Neural cell (in vitro differentiated cells): ENCODE measurements around the gene INPP4B. TPM values are rescaled to one million over a fixed set of nuclear protein-coding genes. Genes with fewer than 3 reads are reported as not detected.

Experiments used
- H2AFZ ChIP-seq: fragments of 200-600, 300-800 bp; sonication (generic), shearing (Covaris generic); 2 replicates; pipeline ENCODE4 v1.6.0; 2014; ENCODE audit warnings: low read depth, mild to moderate bottlenecking, antibody characterized with exemption, low read length, moderate library complexity
- H3F3A ChIP-seq: fragments of 200-600 bp; shearing (Covaris generic); 2 replicates; pipeline ENCODE4 v1.6.1; 2016; ENCODE audit warnings: mild to moderate bottlenecking, moderate library complexity, mixed read lengths, antibody characterized with exemption, low read length; ENCODE audit not compliant: insufficient read depth, poor library complexity, severe bottlenecking
- H3K27ac ChIP-seq: fragments of 200-600, 300-800 bp; sonication (generic), shearing (Covaris generic); 2 replicates; pipeline ENCODE4 v1.5.1; 2014; ENCODE audit warnings: mild to moderate bottlenecking, low read length, moderate library complexity
- H3K27me3 ChIP-seq: fragments of 300-800, 200-600 bp; sonication (generic), shearing (Covaris generic); 2 replicates; pipeline ENCODE4 v1.6.0; 2014; ENCODE audit warnings: mild to moderate bottlenecking, low read depth, low read length, moderate library complexity; ENCODE audit not compliant: insufficient read depth
- H3K36me3 ChIP-seq: fragments of 300-800, 200-600 bp; sonication (generic), shearing (Covaris generic); 2 replicates; pipeline ENCODE4 v1.5.1; 2014; ENCODE audit warnings: mild to moderate bottlenecking, antibody characterized with exemption, low read length, moderate library complexity; ENCODE audit not compliant: insufficient read depth
- H3K4me2 ChIP-seq: fragments of 300-800, 200-600 bp; sonication (generic), shearing (Covaris generic); 2 replicates; pipeline ENCODE4 v1.6.0; 2014; ENCODE audit warnings: mild to moderate bottlenecking, low read length
- H3K4me3 ChIP-seq: fragments of 300-800, 200-600 bp; sonication (generic), shearing (Covaris generic); 2 replicates; pipeline ENCODE4 v1.5.1; 2014; ENCODE audit warnings: mild to moderate bottlenecking, low read length, moderate library complexity
- H3K79me2 ChIP-seq: fragments of 200-600 bp; shearing (Covaris generic); replicated peaks from 2 replicates; pipeline ENCODE4 v1.6.0; 2014; ENCODE audit warnings: mild to moderate bottlenecking, low read length, moderate library complexity; ENCODE audit not compliant: insufficient read depth
- H3K9ac ChIP-seq: fragments of 300-800, 200-600 bp; sonication (generic), shearing (Covaris generic); 2 replicates; pipeline ENCODE4 v1.6.1; 2016; ENCODE audit warnings: mild to moderate bottlenecking, low read length, mixed read lengths
- H3K9me2 ChIP-seq: fragments of 200-600 bp; shearing (Covaris generic); 2 replicates; pipeline ENCODE4 v1.6.1; 2016; ENCODE audit warnings: mild to moderate bottlenecking, low read length, mixed read lengths; ENCODE audit not compliant: insufficient read depth
- H3K9me3 ChIP-seq: fragments of 200-600, 300-800 bp; sonication (generic), shearing (Covaris generic); 2 replicates; pipeline ENCODE4 v1.6.1; 2016; ENCODE audit warnings: mild to moderate bottlenecking, mixed run types, low read length, moderate library complexity, mixed read lengths
- H4K20me1 ChIP-seq: fragments of 200-600 bp; shearing (Covaris generic); 2 replicates; pipeline ENCODE4 v1.6.1; 2016; ENCODE audit warnings: mild to moderate bottlenecking, mixed run types; ENCODE audit not compliant: insufficient read depth
- CTCF ChIP-seq: fragments of 450-650 bp; IDR thresholded peaks from 2 replicates; pipeline ENCODE4 v1.5.1; 2014; ENCODE audit warnings: antibody characterized with exemption, mild to moderate bottlenecking, moderate library complexity; ENCODE audit not compliant: poor library complexity, severe bottlenecking
- EP300 ChIP-seq: fragments of 450-650 bp; conservative IDR thresholded peaks from 2 replicates; pipeline ENCODE4 v1.6.1; 2014; ENCODE audit warnings: antibody characterized with exemption, mild to moderate bottlenecking, moderate library complexity; ENCODE audit not compliant: poor library complexity, severe bottlenecking
- EZH2 ChIP-seq: fragments of 200-600, 300-800 bp; shearing (Covaris generic), sonication (generic); IDR thresholded peaks from 2 replicates; pipeline ENCODE4 v1.6.1; 2014; ENCODE audit warnings: antibody characterized with exemption, low read length, borderline replicate concordance, mild to moderate bottlenecking; ENCODE audit not compliant: insufficient read depth, poor library complexity, severe bottlenecking
- MXI1 ChIP-seq: fragments of 450-650 bp; conservative IDR thresholded peaks from 2 replicates; pipeline ENCODE4 v1.6.1; 2014; ENCODE audit warnings: antibody characterized with exemption, mild to moderate bottlenecking; ENCODE audit not compliant: poor library complexity, severe bottlenecking
- POLR2AphosphoS5 ChIP-seq: IDR thresholded peaks from 2 replicates; pipeline ENCODE4 v1.6.1; 2012
- RAD21 ChIP-seq: fragments of 450-650 bp; conservative IDR thresholded peaks from 2 replicates; pipeline ENCODE4 v1.6.1; 2014; ENCODE audit warnings: antibody characterized with exemption, mild to moderate bottlenecking, moderate library complexity
- REST ChIP-seq: IDR thresholded peaks from 2 replicates; pipeline ENCODE4 v1.6.1; 2012; ENCODE audit warnings: borderline replicate concordance
- SMC3 ChIP-seq: fragments of 450-650 bp; conservative IDR thresholded peaks from 2 replicates; pipeline ENCODE4 v1.6.1; 2014; ENCODE audit warnings: antibody characterized with exemption, mild to moderate bottlenecking, moderate library complexity; ENCODE audit not compliant: poor library complexity
- TAF1 ChIP-seq: IDR thresholded peaks from 2 replicates; pipeline ENCODE4 v1.6.1; 2012; ENCODE audit warnings: low read depth
- polyA plus RNA-seq: library from polyadenylated mRNA; depleted of rRNA; stranded (reverse); fragments of >200 nt; gene quantifications from 2 replicates; pipeline ENCODE4 v1.2.3, GENCODE V29; 2014

INPP4B gene
- polyA plus RNA-seq, 1 donor from 2014 or later: 0.30 TPM

- no peaks in the 10 kb centered on the region for H3K9me3 ChIP-seq
- no peak overlapping the region for H3K4me2 ChIP-seq
- H4K20me1 ChIP-seq: no peaks in the 10 kb centered on the region
- H3F3A ChIP-seq: no peaks in the 10 kb centered on the region
- H3K27me3 ChIP-seq: no peaks in the 10 kb centered on the region
- no peaks in the 10 kb centered on the region for H3K9me2 ChIP-seq
- H3K79me2 ChIP-seq: no peaks in the 10 kb centered on the region
- H3K36me3 ChIP-seq: no peaks in the 10 kb centered on the region
- H2AFZ ChIP-seq: no peak overlapping the region
- H3K4me3 ChIP-seq: no peak overlapping the region
- no peak overlapping the region for H3K9ac ChIP-seq
- TF ChIP-seq SMC3: no peak
- no peak for TF ChIP-seq EP300
- no peak for TF ChIP-seq MXI1
- no peak for TF ChIP-seq RAD21
- no peak for TF ChIP-seq CTCF
- no peak for TF ChIP-seq TAF1
- TF ChIP-seq POLR2AphosphoS5: no peak
- no peak for TF ChIP-seq REST
- no peak for TF ChIP-seq EZH2
- H3K27ac ChIP-seq: no peak overlapping the region
Observed at GRCh38 chr4:142631836-142632235, 214.3 kb downstream of the INPP4B start.

- Histone ChIP-seq H3K27ac (no peak overlapping the region), H4K20me1 (no peaks in the 10 kb centered on the region), H3K27me3 (no peaks in the 10 kb centered on the region), H3K4me3 (no peak overlapping the region), H3K9ac (no peak overlapping the region), H3K9me3 (no peaks in the 10 kb centered on the region), H3K4me2 (no peak overlapping the region), H2AFZ (no peak overlapping the region), H3K36me3 (no peaks in the 10 kb centered on the region), H3K79me2 (no peaks in the 10 kb centered on the region), H3F3A (no peaks in the 10 kb centered on the region), H3K9me2 (no peaks in the 10 kb centered on the region)
- TF ChIP-seq EP300: no peak
- TF ChIP-seq EZH2: no peak
- TF ChIP-seq RAD21: no peak
- TF ChIP-seq REST: no peak
Observed at GRCh38 chr4:142615324-142615665, 230.8 kb downstream of the INPP4B start.
